Smooth muscle cell (in vitro differentiated cells): ENCODE data around the gene SLC23A2. TPM values are rescaled to one million over a fixed set of nuclear protein-coding genes. Genes with fewer than 3 reads are reported as not detected.

ENCODE experiments used
- DNase-seq: peaks from one replicate; lab custom pipeline; 2025; ENCODE audit not compliant: unreplicated experiment; lab: John Stamatoyannopoulos, UW
- H2AFZ ChIP-seq: fragments of 200-600 bp; sonication (generic); 2 replicates; pipeline ENCODE4 v1.6.0; 2016; ENCODE audit warnings: antibody characterized with exemption, low read depth, mild to moderate bottlenecking
- H3F3A ChIP-seq: fragments of 200-600 bp; sonication (generic); 2 replicates; pipeline ENCODE4 v1.6.0; 2017; ENCODE audit warnings: antibody characterized with exemption, low read depth
- H3K27ac ChIP-seq: fragments of 200-600 bp; sonication (generic); 2 replicates; pipeline ENCODE4 v1.5.1; 2016; ENCODE audit warnings: low read depth, mild to moderate bottlenecking
- H3K27me3 ChIP-seq: fragments of 200-600 bp; sonication (generic); 2 replicates; pipeline ENCODE4 v1.6.1; 2016; ENCODE audit warnings: low read depth, mild to moderate bottlenecking
- H3K36me3 ChIP-seq: fragments of 200-600 bp; sonication (generic); 2 replicates; pipeline ENCODE4 v1.5.1; 2016; ENCODE audit warnings: low read depth
- H3K4me1 ChIP-seq: fragments of 200-600 bp; sonication (generic); 2 replicates; pipeline ENCODE4 v1.5.1; 2016; ENCODE audit warnings: low read depth
- H3K4me2 ChIP-seq: fragments of 200-600 bp; sonication (generic); 2 replicates; pipeline ENCODE4 v1.6.0; 2016; ENCODE audit warnings: mild to moderate bottlenecking
- H3K4me3 ChIP-seq: fragments of 200-600 bp; sonication (generic); 2 replicates; pipeline ENCODE4 v1.5.1; 2016; ENCODE audit warnings: mild to moderate bottlenecking
- H3K79me2 ChIP-seq: fragments of 200-600 bp; sonication (generic); 2 replicates; pipeline ENCODE4 v1.6.0; 2016; ENCODE audit warnings: low read depth, mild to moderate bottlenecking
- H3K9ac ChIP-seq: fragments of 200-600 bp; sonication (generic); 2 replicates; pipeline ENCODE4 v1.6.0; 2016; ENCODE audit warnings: low read depth
- H3K9me3 ChIP-seq: fragments of 200-600 bp; sonication (generic); replicated peaks from 2 replicates; pipeline ENCODE4 v1.5.1; 2016; ENCODE audit warnings: low read depth
- H4K20me1 ChIP-seq: fragments of 200-600 bp; sonication (generic); 2 replicates; pipeline ENCODE4 v1.6.0; 2016; ENCODE audit warnings: low read depth
- CTCF ChIP-seq: fragments of 200-600 bp; sonication (generic); IDR thresholded peaks from 2 replicates; pipeline ENCODE4 v1.5.1; 2017; ENCODE audit warnings: borderline replicate concordance, mild to moderate bottlenecking, antibody characterized with exemption; ENCODE audit not compliant: insufficient read depth, poor library complexity, severe bottlenecking
- WGBS: methylation state at CpG from one replicate; pipeline ENCODE4 v1.1.7; 2016; ENCODE audit warnings: low lambda C conversion rate; 5-methylcytosine and 5-hydroxymethylcytosine counted together
- polyA plus RNA-seq: library from polyadenylated mRNA; unstranded; fragments of >200 nt; fragmentation: Nextera tagmentation; extraction: Ambion mirVana; gene quantifications from 2 replicates; pipeline ENCODE4 v1.2.1, GENCODE V29; 2016
- total RNA-seq: library from RNA; depleted of rRNA; stranded (reverse); fragments of >200 nt; gene quantifications from 2 replicates; pipeline ENCODE4 v1.2.3, GENCODE V29; 2014

The SLC23A2 gene
- total and polyA plus RNA-seq, 2 experiments from 2014 or later, result 1.4 to 5.0 TPM

GRCh38 chr20:4897600-4897999 lies 103.7 kb downstream of the SLC23A2 start:
- no peak overlapping the region for H3K27ac ChIP-seq
- no peaks in the 10 kb centered on the region for H3K36me3 ChIP-seq
- no peak for TF ChIP-seq CTCF
- no peak for DNase-seq
- no peak overlapping the region for H3K4me3 ChIP-seq
- H3K9ac ChIP-seq, result no peak overlapping the region
- no peaks in the 10 kb centered on the region for H4K20me1 ChIP-seq
- no peaks in the 10 kb centered on the region for H3K9me3 ChIP-seq
- H3K4me2 ChIP-seq, result no peak overlapping the region
- no peaks in the 10 kb centered on the region for H3F3A ChIP-seq
- H2AFZ ChIP-seq, result no peak overlapping the region
- 84% methylated on average over 4 of the region's 4 CpGs for WGBS
- H3K27me3 ChIP-seq, result no peaks in the 10 kb centered on the region
- no peaks in the 10 kb centered on the region for H3K4me1 ChIP-seq
- H3K79me2 ChIP-seq, result no peaks in the 10 kb centered on the region

- Histone ChIP-seq H3F3A (no peaks in the 10 kb centered on the region), H4K20me1 (no peaks in the 10 kb centered on the region), H3K4me2 (no peak overlapping the region), H3K4me1 (no peaks in the 10 kb centered on the region), H3K27me3 (no peaks in the 10 kb centered on the region), H2AFZ (no peak overlapping the region), H3K79me2 (no peaks in the 10 kb centered on the region), H3K36me3 (no peaks in the 10 kb centered on the region), H3K4me3 (no peak overlapping the region), H3K27ac (no peak overlapping the region), H3K9me3 (no peaks in the 10 kb centered on the region), H3K9ac (no peak overlapping the region)
- 82% methylated on average over 9 of the region's 9 CpGs for WGBS
- TF ChIP-seq CTCF, result no peak
- DNase-seq, result no peak
Observed at GRCh38 chr20:4896971-4897497, 104.3 kb downstream of the SLC23A2 start.

- H3K27me3 ChIP-seq, result no peaks in the 10 kb centered on the region
- no peak overlapping the region for H3K4me3 ChIP-seq
- no peaks in the 10 kb centered on the region for H3K9me3 ChIP-seq
- H3K27ac ChIP-seq, result no peak overlapping the region
- no peak overlapping the region for H3K4me2 ChIP-seq
- H2AFZ ChIP-seq, result no peak overlapping the region
- no peaks in the 10 kb centered on the region for H3F3A ChIP-seq
- TF ChIP-seq CTCF, result no peak
- no peaks in the 10 kb centered on the region for H3K36me3 ChIP-seq
- no peak for DNase-seq
- H4K20me1 ChIP-seq, result no peaks in the 10 kb centered on the region
- H3K4me1 ChIP-seq, result no peaks in the 10 kb centered on the region
- H3K79me2 ChIP-seq, result no peaks in the 10 kb centered on the region
- WGBS, result 90% methylated on average over 16 of the region's 16 CpGs
- H3K9ac ChIP-seq, result no peak overlapping the region
Observed at GRCh38 chr20:4896119-4896702, 105.1 kb downstream of the SLC23A2 start.

- no peaks in the 10 kb centered on the region for H3K79me2 ChIP-seq
- H3K9me3 ChIP-seq, result no peaks in the 10 kb centered on the region
- no peak overlapping the region for H3K27ac ChIP-seq
- H3K4me3 ChIP-seq, result no peak overlapping the region
- no peaks in the 10 kb centered on the region for H3K27me3 ChIP-seq
- H3F3A ChIP-seq, result no peaks in the 10 kb centered on the region
- H3K9ac ChIP-seq, result no peak overlapping the region
- H3K36me3 ChIP-seq, result no peaks in the 10 kb centered on the region
- no peak for DNase-seq
- no peaks in the 10 kb centered on the region for H4K20me1 ChIP-seq
- no peak for TF ChIP-seq CTCF
- no peak overlapping the region for H2AFZ ChIP-seq
- H3K4me1 ChIP-seq, result no peaks in the 10 kb centered on the region
- WGBS, result 93% methylated on average over 8 of the region's 8 CpGs
- no peak overlapping the region for H3K4me2 ChIP-seq
Observed at GRCh38 chr20:4894981-4895381, 106.3 kb downstream of the SLC23A2 start.
